Right renal pelvis (tissue), 4 donors: ENCODE data around the gene NKX2-1. TPM values are rescaled to one million over a fixed set of nuclear protein-coding genes. Genes with fewer than 3 reads are reported as not detected.

Experiments used
- polyA plus RNA-seq, 4 donors: library from polyadenylated mRNA; unstranded; fragments of 120-200 nt; gene quantifications; one replicate each; pipeline ENCODE4 v1.2.1, GENCODE V29; 2013; ENCODE audit not compliant: insufficient read length in 4 of 4

The NKX2-1 gene
- polyA plus RNA-seq, 4 donors, result 0.13 to 0.25 TPM; not detected in 2

Other genes starting within 250 kb of the NKX2-1 start
- gene MBIP, start 199.6 kb downstream of the NKX2-1 start, polyA plus RNA-seq, result 10 to 100 TPM; 49.6 to 60.4 (median 58.4) TPM
- gene NKX2-8, start 62.4 kb upstream of the NKX2-1 start, polyA plus RNA-seq, result not detected
- under 1 TPM; 0.24 to 0.47 (median 0.40) TPM for gene PAX9, start 141.6 kb upstream of the NKX2-1 start, polyA plus RNA-seq